Measurements from ENCODE around the gene PRKN. TPM values are rescaled to one million over a fixed set of nuclear protein-coding genes. Genes with fewer than 3 reads are reported as not detected.

PRKN gene
- total and polyA plus RNA-seq, 2 experiments from 2014 or later = 0.10 to 0.84 TPM

GRCh38 chr6:161389756-161390155 lies 1337.8 kb downstream of the PRKN start:
- no peaks in the 10 kb centered on the region for H3K9me2 ChIP-seq (ENCODE audit: insufficient read depth)
- H3K27me3 Mint-ChIP-seq (ENCODE audit: insufficient read depth, low read depth, poor library complexity) = no peaks in the 10 kb centered on the region
- TF ChIP-seq JUNB (IDR thresholded peaks at IDR 0.05; ENCODE audit: unreplicated experiment) (no peak), CREB1 (CRISPR knock-in tag; IDR thresholded peaks at IDR 0.05; ENCODE audit: low read depth) (no peak), EZH2 (IDR thresholded peaks at IDR 0.05; ENCODE audit: low read depth, unreplicated experiment) (no peak), ETS1 (IDR thresholded peaks at IDR 0.05) (no peak), ZNF331 (CRISPR knock-in tag; IDR thresholded peaks at IDR 0.05; ENCODE audit: low read depth) (no peak), NANOG (IDR thresholded peaks at IDR 0.05; ENCODE audit: borderline replicate concordance) (no peak), CTCF (conservative IDR thresholded peaks at IDR 0.05; ENCODE audit: low read depth in 2 of 2) (no peak), POLR2AphosphoS5 (IDR thresholded peaks at IDR 0.05; ENCODE audit: low read depth) (no peak), ZNF114 (CRISPR knock-in tag; IDR thresholded peaks at IDR 0.05) (no peak), STAT1 (IDR thresholded peaks at IDR 0.05; ENCODE audit: unreplicated experiment) (no peak), EZH2phosphoT487 (IDR thresholded peaks at IDR 0.05; ENCODE audit: unreplicated experiment) (no peak), ZNF462 (CRISPR knock-in tag; IDR thresholded peaks at IDR 0.05) (no peak), REST (IDR thresholded peaks at IDR 0.05; ENCODE audit: unreplicated experiment) (no peak)
- no peaks in the 10 kb centered on the region for H3K36me3 ChIP-seq (ENCODE audit: insufficient read depth)
- H3K4me3 ChIP-seq = no peak overlapping the region
- no peaks in the 10 kb centered on the region for H4K20me1 ChIP-seq (replicated peaks; ENCODE audit: insufficient read depth)
- DNase-seq (ENCODE audit: low spot score) (no peak), ATAC-seq (no peak)
- peak overlapping the region; percentile 5 for H2AFZ ChIP-seq
- H3K4me2 ChIP-seq = no peak overlapping the region
- H3K4me1 Mint-ChIP-seq = no peaks in the 10 kb centered on the region
- H3F3A ChIP-seq (replicated peaks; ENCODE audit: low read depth) = no peaks in the 10 kb centered on the region
- H3K36me3 Mint-ChIP-seq (ENCODE audit: low read depth) = no peaks in the 10 kb centered on the region
- H3K79me2 ChIP-seq (replicated peaks; ENCODE audit: insufficient read depth) = no peaks in the 10 kb centered on the region
- H3K4me3 Mint-ChIP-seq = no peak overlapping the region
- no peak overlapping the region for H3K27ac ChIP-seq (ENCODE audit: low read depth)
- H3K27me3 ChIP-seq (ENCODE audit: insufficient read depth) = no peaks in the 10 kb centered on the region
- no peak overlapping the region for H3K27ac Mint-ChIP-seq
- peaks cover 5% of the 10 kb centered on the region; the same call in 1 of the 3 replicates for H3K9me3 Mint-ChIP-seq
- no peaks in the 10 kb centered on the region; the same call in 1 of the 2 replicates for H3K4me1 ChIP-seq (ENCODE audit: insufficient read depth)

Data from GM23338 (cell line).